HG03066 (cell line): ENCODE results near the gene MXRA8.
A peak's percentile ranks its signal among the peaks of the same experiment; 100 is the strongest.

Experiments used
- ATAC-seq: cut with Tn5 transposase; IDR thresholded peaks from one replicate; pipeline ENCODE4 v1.9.1; 2021; ENCODE audit warnings: low read depth; ENCODE audit not compliant: unreplicated experiment

MXRA8 gene

GRCh38 chr1:1352786-1353388, 5.5 kb downstream of the MXRA8 start:
- no peak for ATAC-seq

GRCh38 chr1:1351511-1352427, 6.6 kb downstream of the MXRA8 start:
- ATAC-seq = no peak

GRCh38 chr1:1349256-1350012, 8.9 kb downstream of the MXRA8 start, which contains the start of gene DVL1:
TSS of gene DVL1 (minus strand) at chr1:1349418. CDS start at chr1:1349065, 353 bp downstream.
- ATAC-seq = peak; percentile 50

- ATAC-seq = peak; percentile 19
These were observed 9.7 kb downstream of the MXRA8 start for GRCh38 chr1:1348420-1349255.

- no peak for ATAC-seq
These were observed 10.5 kb downstream of the MXRA8 start for GRCh38 chr1:1347663-1348419.

GRCh38 chr1:1347026-1347595, 11.2 kb downstream of the MXRA8 start:
- no peak for ATAC-seq

GRCh38 chr1:1346501-1346890, 11.9 kb downstream of the MXRA8 start:
- no peak for ATAC-seq

GRCh38 chr1:1345860-1346500, 12.4 kb downstream of the MXRA8 start:
- no peak for ATAC-seq

- ATAC-seq = no peak
These were observed 13.0 kb downstream of the MXRA8 start for GRCh38 chr1:1345384-1345783.

GRCh38 chr1:1344655-1345361, 13.5 kb downstream of the MXRA8 start:
- no peak for ATAC-seq

- no peak for ATAC-seq
These were observed 14.4 kb downstream of the MXRA8 start for GRCh38 chr1:1343811-1344421.

GRCh38 chr1:1342584-1343115, 15.7 kb downstream of the MXRA8 start:
- ATAC-seq = no peak

GRCh38 chr1:1342061-1342562, 16.2 kb downstream of the MXRA8 start:
- no peak for ATAC-seq

GRCh38 chr1:1341549-1342021, 16.8 kb downstream of the MXRA8 start:
- ATAC-seq = no peak

- no peak for ATAC-seq
These were observed 17.4 kb downstream of the MXRA8 start for GRCh38 chr1:1340791-1341548.

- no peak for ATAC-seq
These were observed 18.2 kb downstream of the MXRA8 start for GRCh38 chr1:1340185-1340584.
